DMS53 (cell line): ENCODE data around the gene PPDPF.
"Not testable (repeated sequence)": the region's sequence is repeated elsewhere in the genome, so short reads cannot be mapped to it uniquely, and the experiment has no call there.

Source experiments
- DNase-seq: peaks from one replicate; lab custom pipeline; 2025; lab: John Stamatoyannopoulos, UW

The PPDPF gene

DNA sequence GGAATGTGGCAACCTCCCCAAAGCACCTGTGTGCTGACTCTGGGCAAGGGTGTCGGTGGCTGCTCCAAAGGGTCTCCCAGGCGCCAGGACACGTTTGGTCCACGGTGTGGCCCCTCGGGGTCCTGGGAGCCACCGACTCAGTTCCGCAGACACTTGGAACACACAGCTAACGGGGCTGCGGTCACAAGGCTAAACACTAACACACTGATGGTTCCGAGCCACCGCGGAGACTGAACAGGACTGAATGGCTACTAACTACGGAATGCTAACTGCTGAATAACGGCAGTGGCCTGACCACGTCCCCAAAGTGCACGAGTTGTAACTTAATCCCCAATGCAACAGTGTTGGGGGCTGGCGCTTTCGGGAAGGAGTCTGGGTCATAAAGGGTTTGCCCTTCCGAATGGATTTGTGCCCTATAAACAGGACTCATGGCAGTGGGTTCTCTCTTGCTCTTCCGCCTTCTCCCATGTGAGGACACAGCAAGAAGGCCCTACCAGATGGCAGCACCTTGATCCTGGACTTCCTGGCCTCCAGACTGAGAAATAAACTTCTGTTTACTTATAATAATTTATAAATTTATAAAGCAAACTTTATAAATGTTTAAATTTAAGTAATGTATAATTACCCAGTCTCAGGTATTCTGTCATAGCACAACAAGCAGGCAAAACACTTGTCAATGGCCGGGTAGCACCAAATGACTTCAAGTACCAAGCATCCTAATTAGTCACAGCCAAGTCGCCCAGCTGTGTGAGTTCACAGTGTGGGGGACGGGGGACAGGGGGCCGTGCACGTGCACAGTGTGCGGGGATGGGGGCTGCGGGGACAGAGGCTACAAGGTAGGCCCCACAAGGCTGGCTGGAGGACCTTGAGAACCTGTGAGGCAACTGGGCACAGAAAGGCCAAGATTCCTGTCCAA, 19.4 kb upstream of the PPDPF start:
- no peak for DNase-seq

DNA sequence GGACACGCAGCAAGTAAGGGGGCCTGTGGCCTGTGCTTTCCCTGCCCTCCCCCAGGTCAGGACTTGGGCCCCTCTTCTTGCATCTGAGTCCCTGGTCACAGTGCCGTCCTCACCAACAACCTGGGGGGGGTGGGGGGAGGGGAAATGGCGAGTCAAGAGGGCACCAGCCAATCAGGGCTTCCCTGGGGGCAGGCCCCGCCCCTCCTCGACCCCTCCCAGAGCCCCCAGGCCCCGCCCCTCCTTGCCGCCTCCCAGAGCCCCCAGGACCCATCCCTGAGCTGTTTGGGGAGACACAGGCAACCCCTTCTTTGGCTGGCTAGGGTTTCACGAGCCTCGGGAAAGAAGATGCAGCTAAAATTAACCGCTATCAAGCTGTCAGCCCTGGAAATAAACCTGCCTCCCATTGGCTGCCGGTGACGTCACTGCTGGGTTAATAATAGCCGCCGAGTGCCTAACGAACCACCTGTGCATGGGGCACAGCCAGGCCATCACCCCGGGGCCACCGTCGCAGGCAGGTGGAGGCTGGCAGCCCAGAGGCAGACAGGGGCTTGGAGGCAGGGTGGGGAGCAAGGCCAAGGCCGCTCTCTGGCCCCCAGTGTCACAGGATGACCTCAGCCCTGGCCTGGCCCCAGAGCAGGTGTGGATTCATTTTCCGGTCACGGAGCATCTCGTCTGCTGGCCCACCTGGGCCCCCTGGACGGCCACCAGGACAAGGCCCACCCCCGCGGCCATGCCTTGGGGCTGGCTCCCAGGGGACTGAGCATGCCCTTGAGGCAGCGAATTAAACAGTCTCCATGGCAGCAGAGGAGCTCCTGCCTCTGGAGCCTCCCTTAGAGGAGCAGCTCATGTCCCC, 18.5 kb upstream of the PPDPF start:
- peak; percentile 63 for DNase-seq

DNA sequence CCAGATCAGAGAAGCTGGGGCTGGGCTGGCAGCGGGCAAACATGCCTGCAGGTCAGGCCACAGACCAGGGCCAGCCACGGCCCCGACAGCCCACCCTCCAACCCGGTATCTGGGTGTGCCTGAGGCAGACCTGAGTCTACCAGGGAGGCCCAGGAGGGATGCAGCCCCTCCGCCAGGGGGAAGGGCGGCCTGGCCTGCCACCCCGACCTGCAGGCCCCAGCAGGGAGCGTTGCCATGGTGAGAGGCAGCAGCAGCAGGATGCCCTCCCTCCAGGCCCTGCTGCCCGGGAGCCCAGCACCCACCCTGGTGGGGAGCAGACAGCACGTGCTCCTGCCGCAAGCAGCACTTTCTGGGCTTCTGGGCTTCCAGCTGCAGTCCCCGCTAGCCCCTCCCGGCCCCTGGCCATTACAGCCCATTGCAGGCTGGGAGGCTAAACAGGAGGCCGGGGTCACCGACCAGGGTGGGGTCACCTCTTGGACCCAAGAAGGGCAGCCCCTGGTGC, 17.8 kb upstream of the PPDPF start:
- DNase-seq: no peak

DNA sequence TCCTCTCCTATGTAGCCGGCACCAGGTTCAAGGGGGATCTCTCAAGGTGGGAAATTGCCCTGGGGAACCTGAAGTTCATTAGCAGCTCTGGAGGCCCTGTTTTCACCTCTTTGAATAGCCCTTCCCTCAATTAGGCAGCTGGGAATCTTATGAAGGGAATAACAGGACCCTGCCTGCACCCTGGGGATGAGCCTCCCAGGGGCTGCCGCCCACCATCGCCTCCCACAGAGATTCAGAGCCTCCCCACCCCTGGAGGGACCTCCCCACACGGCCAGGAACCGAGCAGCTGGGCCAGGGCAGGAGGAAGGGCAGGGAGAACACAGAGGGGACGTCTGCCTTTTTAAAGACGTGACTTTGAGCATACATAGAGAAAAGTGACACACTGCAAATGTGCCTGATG, 17.0 kb upstream of the PPDPF start:
- no peak for DNase-seq

DNA sequence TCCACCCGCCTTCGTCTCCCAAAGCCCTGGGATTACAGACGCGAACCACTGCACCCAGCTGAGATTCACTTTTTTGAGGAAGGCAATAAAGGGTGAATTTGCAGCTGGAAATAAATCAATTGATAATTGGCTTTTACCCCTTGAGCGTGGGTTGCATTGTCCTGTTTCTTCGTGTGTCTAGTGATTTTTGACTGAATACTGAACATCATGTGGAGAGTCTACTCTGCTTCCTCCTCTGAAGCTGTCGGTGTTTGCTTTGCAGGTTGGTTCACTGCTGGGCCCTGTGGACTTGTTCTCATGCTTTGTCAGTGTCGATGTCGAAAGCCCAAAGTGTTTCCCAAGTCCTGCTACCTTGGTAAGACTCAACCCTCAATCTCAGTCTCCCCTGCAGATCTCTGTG, 15.9 kb upstream of the PPDPF start:
- DNase-seq: no peak

DNA sequence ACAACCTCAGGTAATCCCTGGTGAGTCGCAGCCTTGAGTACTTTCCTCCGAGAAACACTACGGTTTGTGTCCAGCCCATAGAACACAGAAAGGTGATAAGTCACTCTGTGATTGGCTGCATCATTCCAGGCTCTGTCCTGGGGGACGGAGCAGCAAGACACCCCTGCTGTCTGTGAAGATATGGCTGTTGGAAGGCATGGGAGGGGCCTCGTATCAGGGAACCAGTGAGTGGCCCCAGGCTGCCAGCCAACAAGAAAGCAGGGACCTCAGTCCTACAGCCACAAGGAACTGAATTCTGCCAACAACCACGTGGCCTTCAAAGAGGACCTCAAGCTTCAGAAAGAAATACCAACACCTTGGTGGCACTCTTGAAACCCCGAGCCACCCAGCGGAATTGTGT, 15.3 kb upstream of the PPDPF start:
- no peak for DNase-seq

DNA sequence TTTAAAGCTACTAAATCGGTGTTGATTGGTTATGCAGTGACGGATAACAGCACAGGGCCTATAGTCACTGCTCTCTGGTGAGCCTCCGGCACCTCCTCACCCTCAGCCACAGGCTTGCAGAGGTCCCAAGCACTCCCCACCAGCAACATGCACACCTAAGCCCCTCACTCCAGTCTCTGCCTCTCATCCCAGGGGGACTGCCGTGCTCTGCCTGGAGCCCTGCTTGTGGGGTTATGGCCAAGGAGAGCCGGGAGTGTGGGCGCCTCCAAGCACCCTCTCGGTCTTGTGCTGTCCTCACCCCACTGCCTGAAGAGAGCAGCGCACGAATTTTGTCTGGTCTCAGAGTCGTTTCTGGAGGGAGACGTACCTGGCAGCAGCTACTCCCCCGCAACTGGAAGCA, 14.8 kb upstream of the PPDPF start:
- DNase-seq: no peak

DNA sequence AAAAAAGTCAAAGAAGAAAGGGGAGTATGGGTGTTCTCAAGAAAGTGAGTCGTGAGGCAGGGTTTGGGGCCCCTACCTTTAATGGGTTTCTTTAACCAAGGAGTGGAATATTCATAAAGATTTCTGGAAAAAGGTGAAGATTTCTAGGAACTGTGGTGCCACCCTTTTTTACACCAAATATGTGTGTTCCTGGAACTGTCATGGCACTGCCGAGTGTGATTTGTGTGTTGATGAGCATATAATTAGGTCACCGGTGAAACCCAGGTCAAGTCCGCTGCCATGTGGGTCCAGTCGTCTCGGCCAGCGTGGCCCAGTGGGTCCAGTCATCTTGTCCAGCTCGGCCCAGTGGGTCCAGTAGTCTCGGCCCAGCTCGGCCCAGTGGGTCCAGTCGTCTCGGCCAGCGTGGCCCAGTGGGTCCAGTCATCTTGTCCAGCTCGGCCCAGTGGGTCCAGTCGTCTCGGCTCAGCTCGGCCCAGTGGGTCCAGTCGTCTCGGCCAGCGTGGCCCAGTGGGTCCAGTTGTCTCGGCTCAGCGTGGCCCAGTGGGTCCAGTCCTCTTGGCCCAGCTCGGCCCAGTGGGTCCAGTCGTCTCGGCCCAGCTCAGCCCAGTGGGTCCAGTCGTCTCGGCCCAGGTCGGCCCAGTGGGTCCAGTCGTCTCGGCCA, 13.4 kb upstream of the PPDPF start:
- no peak for DNase-seq

DNA sequence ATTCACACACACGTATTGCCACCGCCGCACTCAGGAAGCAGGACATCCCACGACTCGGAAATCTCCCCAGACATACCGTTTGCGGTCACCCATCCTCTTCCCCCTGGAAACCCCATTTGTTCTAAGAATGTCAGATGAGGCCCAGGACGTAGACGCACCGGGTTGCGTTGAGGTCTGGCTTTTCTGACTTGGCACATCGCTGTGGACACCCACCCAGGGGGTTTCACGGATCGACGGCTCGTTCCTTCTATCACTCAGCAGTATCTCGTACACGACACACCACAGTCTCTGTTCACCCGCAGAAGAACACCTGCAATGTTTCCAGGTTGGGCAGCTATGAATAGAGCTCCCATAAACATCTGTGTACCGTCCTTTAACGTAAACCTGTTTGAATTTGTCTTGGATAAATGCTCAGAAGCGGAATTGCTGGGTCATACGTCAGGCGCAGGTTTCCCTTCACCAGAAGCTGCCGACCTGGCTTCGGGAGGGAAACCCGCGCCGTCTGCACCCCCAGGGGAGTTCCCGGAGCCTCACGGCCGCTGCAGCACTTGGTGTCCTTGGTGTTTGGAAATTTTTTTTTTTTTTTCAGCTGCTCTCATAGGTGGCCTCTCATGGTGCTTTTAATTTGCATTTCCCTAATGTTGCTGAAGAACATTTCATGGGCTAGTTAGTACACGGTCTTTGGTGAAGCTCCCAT, 12.3 kb upstream of the PPDPF start:
- DNase-seq: no peak

DNA sequence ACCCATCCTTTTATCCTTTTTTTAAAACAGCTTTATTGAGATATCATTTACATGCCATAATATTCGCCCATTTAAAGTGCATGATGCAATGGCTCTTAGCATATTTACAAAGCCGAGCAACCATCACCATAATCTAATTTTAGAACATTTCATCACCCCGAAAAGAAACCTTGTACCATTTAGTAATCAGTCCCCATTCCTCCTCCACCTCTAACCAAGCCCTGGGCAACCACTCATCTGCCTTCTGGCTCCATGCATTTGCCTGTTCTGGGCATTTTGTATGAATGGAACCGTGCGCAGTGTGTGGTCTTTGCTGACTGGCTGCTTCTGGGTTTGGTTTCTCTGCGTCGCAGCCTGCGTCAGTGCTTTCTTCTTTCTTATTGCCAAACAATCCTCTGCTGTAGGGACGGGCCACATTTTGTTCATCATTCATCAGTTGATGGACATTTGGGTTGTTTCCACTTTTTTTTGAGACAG, 11.4 kb upstream of the PPDPF start:
- DNase-seq: no peak

DNA sequence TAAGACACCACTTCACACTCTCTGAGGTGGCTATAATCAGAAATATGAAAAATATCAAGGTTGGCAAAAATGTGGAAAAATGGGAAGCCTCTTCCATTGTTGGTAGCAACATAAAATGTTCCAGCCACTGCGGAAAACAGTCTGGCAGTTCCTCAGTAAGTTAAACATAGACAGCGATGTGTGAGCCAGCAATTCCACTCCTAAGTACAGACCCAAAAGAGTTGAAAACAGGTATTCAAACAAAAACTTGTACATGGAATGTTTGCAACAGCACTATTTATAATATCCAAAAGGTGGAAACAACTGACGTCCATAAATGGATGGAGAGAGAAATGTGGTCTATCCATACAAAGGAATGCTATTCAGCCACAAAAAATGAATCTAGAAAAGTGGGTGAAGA, 7.4 kb upstream of the PPDPF start:
- DNase-seq: no peak

DNA sequence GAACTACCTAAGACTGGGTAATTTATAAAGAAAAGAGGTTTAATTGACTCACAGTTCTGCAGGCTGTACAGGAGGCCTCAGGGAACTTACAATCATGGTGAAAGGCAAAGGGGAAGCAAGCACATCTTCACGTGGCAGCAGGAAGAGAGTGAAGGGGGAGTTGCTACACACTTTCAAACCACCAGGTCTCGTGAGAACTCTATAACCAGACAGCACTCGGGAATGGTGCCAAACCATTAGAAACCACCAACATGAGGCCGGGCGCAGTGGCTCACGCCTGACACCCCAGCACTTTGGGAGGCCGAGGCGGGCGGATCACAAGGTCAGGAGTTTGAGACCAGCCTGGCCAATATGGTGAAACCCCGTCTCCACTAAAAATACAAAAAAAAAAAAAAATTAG, 6.0 kb upstream of the PPDPF start:
- DNase-seq: not testable (repeated sequence)

DNA sequence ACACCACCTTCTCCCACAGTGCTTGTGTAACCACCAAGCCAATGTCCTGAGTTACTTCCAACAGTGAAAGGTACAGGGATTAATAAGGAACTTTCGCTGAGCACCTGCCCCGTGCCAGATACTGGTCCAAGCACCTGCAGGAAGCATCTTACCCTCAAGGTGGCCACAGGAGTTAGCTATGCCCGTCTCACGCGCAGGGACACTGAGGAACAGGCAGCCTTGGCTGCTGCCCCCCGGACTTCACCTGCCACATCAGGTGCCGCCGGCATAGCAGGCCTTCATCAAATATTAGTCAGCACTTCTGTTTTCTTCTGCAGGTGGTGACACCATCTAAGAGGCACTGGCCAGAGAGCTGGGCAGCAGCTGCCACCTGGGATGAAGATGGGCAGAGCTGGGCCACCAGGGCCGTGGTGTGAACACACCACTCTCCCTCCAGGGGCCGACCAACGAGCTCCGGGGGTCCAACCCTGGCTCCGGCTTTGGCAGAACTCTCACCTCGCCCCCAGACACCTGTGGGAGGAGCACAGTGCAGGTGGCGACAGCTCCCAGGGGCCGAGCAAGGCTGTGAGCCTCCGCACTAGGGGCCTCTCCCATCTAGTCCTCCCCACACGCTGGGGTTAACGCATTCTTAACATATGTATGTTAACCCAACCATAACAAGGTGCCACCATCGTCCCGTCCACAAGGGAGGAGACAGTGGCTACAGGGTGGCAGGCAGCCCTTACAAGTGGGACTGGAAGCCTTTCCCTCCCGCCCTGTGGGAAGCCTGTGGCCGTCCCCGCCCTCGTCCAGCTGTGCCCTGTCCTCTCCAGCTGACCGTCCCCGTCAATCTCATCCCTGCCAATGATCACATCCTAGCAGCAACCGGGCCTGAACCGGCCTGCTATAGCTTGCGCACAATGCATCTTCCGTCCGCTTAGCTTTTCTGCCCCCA, 2.9 kb upstream of the PPDPF start:
- peak; percentile 40 for DNase-seq

DNA sequence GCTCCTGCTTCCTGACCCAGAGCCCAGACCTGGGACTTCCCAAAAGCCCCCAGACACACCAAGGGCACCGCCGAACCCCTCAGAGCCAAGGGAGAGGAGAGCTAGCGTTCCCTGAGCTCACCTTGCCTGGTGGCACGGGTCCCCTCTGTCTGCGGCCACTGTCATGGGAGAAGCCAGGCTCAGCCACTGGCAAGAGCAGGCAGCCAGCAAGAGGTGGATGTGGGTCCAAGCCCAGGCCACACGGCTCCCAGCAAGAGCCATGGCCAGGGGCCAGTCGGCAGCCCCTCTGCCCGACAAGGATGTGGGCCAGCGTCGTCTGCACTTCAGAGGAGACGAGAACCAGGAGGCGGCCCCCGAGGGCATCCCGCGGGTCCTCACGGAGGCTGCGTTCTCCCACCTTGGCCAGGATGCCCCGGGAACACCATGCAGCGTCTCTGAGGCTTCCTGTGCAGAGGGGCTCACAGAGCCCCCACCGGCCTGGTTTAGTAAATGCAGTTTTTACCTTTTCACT, 2.2 kb upstream of the PPDPF start:
- no peak for DNase-seq

DNA sequence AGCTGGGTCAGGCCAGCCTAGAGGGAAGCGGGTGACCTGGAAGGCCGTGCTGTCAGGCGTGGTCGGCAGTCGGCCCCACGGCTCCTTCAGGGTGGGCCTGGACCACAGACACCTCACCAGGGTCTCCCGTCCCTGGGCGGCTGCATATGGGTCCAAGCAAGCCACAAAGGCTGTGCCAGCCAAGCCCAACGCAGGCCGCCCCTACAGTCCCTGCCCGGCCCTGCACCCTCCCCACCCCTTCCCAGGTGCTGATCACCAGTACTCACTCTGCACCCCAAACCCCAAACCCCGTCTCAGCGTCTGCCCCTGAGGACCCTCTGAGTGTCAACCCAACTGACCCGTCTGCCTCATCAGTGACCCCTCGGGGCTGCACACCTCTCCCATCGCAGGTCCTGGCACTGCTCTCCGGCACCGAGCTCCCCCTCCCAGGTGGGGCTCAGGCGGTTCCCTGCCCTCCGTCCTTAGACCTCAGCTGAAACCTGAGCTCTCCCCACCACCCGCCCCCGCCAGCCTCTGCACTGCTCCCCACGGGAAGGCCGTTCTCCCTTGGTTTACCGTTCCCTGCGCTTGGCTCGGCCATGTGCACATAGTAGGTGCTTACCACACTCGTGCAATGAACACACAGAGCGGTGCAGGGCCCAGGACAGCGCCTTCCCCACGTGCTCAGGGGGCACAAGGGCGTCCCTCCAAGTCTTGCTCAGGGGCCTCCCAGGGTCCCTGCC, 1.5 kb upstream of the PPDPF start:
- no peak for DNase-seq

DNA sequence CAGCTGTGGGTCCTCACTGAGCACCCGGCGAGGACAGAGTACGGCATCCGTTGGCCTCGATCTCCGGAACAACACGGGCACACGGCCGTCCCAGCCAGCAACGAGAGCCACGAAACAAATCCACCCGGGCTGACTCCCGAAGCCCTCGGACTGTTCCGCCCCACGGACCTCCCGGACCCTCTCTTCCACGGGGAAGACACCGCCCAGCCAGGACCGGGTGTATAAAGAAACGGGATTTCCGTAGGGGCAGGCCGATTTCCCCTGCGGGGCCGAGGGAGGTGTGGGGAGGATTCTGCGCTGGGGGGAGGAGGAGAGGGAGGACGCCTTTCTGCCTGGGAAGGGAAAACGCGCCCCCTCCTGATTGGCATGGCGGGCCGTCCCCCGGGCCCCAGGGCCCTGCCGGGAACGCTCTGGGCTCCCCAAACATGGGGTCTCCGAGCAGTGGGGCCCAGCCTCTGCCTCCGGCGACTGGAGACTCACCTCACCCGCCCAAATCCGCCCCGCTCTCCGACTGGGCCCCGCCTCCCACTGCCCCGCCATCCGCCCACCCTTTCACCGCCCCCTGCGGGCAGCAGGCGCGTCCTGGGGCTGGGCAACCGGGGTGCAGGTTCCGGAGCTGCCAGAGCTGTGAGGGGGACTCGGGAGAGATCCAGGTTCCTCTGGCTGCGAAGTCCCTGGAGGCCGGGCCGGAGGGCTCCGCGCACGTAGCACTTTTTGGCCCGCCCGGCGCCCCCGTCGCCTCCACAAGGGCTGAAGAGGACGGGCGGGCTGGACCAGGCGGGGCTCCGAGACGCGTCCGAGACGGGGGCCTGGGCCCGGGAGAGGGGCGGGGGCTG, 679 bp upstream of the PPDPF start:
- DNase-seq: no peak

DNA sequence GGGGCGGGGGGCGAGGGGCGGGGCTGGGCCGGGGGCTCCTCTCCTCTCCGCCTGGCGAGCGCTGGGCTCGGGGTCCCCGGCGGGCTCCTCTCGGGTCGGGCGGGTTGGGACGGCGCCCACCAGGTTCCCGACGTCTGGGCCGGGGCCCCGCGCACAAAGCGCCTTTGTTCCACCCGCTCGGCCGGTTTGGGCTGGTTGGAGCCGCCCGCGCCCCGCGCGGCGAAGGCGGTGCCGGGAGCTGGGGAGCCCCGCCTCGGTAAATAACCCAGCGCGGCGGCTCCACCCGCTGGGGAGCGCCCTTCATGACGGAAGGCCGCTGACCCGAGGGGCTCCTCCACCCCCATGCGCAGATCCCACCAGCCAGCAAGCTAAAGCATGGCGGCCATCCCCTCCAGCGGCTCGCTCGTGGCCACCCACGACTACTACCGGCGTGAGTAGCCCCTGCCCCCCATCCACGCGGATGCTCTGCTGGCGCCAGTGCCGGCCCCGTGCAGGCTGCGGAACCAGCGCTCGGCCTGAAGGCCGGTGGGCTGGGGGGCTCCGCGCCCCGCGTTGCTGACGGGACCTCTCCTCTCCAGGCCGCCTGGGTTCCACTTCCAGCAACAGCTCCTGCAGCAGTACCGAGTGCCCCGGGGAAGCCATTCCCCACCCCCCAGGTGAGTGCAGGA, 503 bp downstream of the PPDPF start:
- DNase-seq: peak; percentile 74

DNA sequence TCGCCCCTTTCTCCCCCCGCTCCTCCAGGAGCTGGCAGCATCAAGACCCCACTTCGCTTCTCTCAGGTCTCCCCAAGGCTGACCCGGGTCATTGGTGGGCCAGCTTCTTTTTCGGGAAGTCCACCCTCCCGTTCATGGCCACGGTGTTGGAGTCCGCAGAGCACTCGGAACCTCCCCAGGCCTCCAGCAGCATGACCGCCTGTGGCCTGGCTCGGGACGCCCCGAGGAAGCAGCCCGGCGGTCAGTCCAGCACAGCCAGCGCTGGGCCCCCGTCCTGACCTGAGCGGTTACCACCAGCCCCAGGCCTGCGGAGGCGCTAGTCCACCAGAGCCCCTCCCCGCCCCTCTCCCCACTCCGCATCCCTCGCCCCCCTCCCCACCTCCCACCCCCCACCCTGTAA, 1.0 kb downstream of the PPDPF start:
- no peak for DNase-seq
